HuH-7 (cell line): ENCODE measurements around the gene IGLL1.
"Not testable (repeated sequence)": the region's sequence is repeated elsewhere in the genome, so short reads cannot be mapped to it uniquely, and the experiment has no call there.

Experiments
- DNase-seq: peaks from one replicate; pipeline ENCODE4 v3.0.0; 2011; ENCODE audit warnings: low spot score

Gene IGLL1

GRCh38 chr22:23591201-23591791, 11.2 kb upstream of the IGLL1 start:
- peak; percentile 87 for DNase-seq

- no peak for DNase-seq
Observed at GRCh38 chr22:23583836-23584235, 3.7 kb upstream of the IGLL1 start.

- DNase-seq = no peak
Observed at GRCh38 chr22:23583153-23583552, 3.1 kb upstream of the IGLL1 start.

GRCh38 chr22:23581260-23581650, 1.2 kb upstream of the IGLL1 start:
- no peak for DNase-seq

GRCh38 chr22:23580576-23581259, 628 bp upstream of the IGLL1 start:
- no peak for DNase-seq

- no peak for DNase-seq
Observed at GRCh38 chr22:23579280-23579679, 810 bp downstream of the IGLL1 start.

- DNase-seq = no peak
Observed at GRCh38 chr22:23578306-23578705, 1.8 kb downstream of the IGLL1 start.

GRCh38 chr22:23576681-23577080, 3.4 kb downstream of the IGLL1 start:
- DNase-seq = no peak

- no peak for DNase-seq
Observed at GRCh38 chr22:23575601-23576000, 4.5 kb downstream of the IGLL1 start.

GRCh38 chr22:23574877-23575276, 5.2 kb downstream of the IGLL1 start:
- no peak for DNase-seq

GRCh38 chr22:23574371-23574811, 5.7 kb downstream of the IGLL1 start:
- no peak for DNase-seq

- not testable (repeated sequence) for DNase-seq
Observed at GRCh38 chr22:23573701-23574235, 6.3 kb downstream of the IGLL1 start.

GRCh38 chr22:23573106-23573505, 7.0 kb downstream of the IGLL1 start:
- not testable (repeated sequence) for DNase-seq

GRCh38 chr22:23571486-23571885, 8.6 kb downstream of the IGLL1 start:
- DNase-seq = no peak

GRCh38 chr22:23570681-23571080, 9.4 kb downstream of the IGLL1 start:
- DNase-seq = no peak

- no peak for DNase-seq
Observed at GRCh38 chr22:23569716-23570115, 10.4 kb downstream of the IGLL1 start.

- DNase-seq = no peak
Observed at GRCh38 chr22:23569291-23569690, 10.8 kb downstream of the IGLL1 start.

- no peak for DNase-seq
Observed at GRCh38 chr22:23566705-23567475, 13.2 kb downstream of the IGLL1 start.

GRCh38 chr22:23565915-23566704, 14.0 kb downstream of the IGLL1 start:
- peak; percentile 79 for DNase-seq

- peak; percentile 68 for DNase-seq
Observed at GRCh38 chr22:23565305-23565914, 14.7 kb downstream of the IGLL1 start.

GRCh38 chr22:23564276-23564675, 15.8 kb downstream of the IGLL1 start:
- no peak for DNase-seq

GRCh38 chr22:23563111-23563510, 17.0 kb downstream of the IGLL1 start:
- no peak for DNase-seq
